HG03159 (cell line): ENCODE results near the gene NNT.
"Not testable (repeated sequence)": the region's sequence is repeated elsewhere in the genome, so short reads cannot be mapped to it uniquely, and the experiment has no call there.

ENCODE experiments used
- ATAC-seq: cut with Tn5 transposase; IDR thresholded peaks from one replicate; pipeline ENCODE4 v1.9.1; 2021; ENCODE audit warnings: mild to moderate bottlenecking, moderate library complexity; ENCODE audit not compliant: unreplicated experiment

The NNT gene

GRCh38 chr5:43602461-43603343 is at the start of gene NNT:
NNT (plus strand) TSS chr5:43603180; CDS start chr5:43609196, 6,016 bp downstream.
- ATAC-seq: peak; percentile 80

GRCh38 chr5:43553381-43553780 is 49.6 kb upstream of the NNT start:
- no peak for ATAC-seq

- ATAC-seq: no peak
Observed at GRCh38 chr5:43554497-43554896, 48.5 kb upstream of the NNT start.

- peak; percentile 21 for ATAC-seq
Observed at GRCh38 chr5:43555895-43556606, 46.9 kb upstream of the NNT start.

GRCh38 chr5:43556607-43556856 is 46.4 kb upstream of the NNT start:
- ATAC-seq: peak; percentile 90

GRCh38 chr5:43556857-43557542 is 46.0 kb upstream of the NNT start, which contains the start of gene PAIP1:
PAIP1 (minus strand) TSS chr5:43557077; CDS start chr5:43556846, 231 bp downstream.
- ATAC-seq: peak; percentile 70

- no peak for ATAC-seq
Observed at GRCh38 chr5:43560128-43560527, 42.9 kb upstream of the NNT start.

GRCh38 chr5:43561356-43561755 is 41.6 kb upstream of the NNT start:
- no peak for ATAC-seq

- ATAC-seq: no peak
Observed at GRCh38 chr5:43563321-43563720, 39.7 kb upstream of the NNT start.

- ATAC-seq: no peak
Observed at GRCh38 chr5:43564289-43564850, 38.6 kb upstream of the NNT start.

GRCh38 chr5:43565043-43565442 is 37.9 kb upstream of the NNT start:
- ATAC-seq: no peak

GRCh38 chr5:43567967-43568366 is 35.0 kb upstream of the NNT start:
- no peak for ATAC-seq

GRCh38 chr5:43569236-43569746 is 33.7 kb upstream of the NNT start:
- no peak for ATAC-seq

GRCh38 chr5:43570450-43571158 is 32.4 kb upstream of the NNT start:
- ATAC-seq: no peak

GRCh38 chr5:43571237-43571636 is 31.7 kb upstream of the NNT start:
- no peak for ATAC-seq

GRCh38 chr5:43572357-43572756 is 30.6 kb upstream of the NNT start:
- ATAC-seq: no peak

GRCh38 chr5:43573058-43573457 is 29.9 kb upstream of the NNT start:
- no peak for ATAC-seq

GRCh38 chr5:43580402-43581210 is 22.4 kb upstream of the NNT start:
- ATAC-seq: not testable (repeated sequence)

- ATAC-seq: no peak
Observed at GRCh38 chr5:43581398-43581797, 21.6 kb upstream of the NNT start.
